Left cardiac atrium (tissue), 4 donors: Measurements from ENCODE around the gene PRR27. TPM values are rescaled to one million over a fixed set of nuclear protein-coding genes. Genes with fewer than 3 reads are reported as not detected.
"Not testable (repeated sequence)": the region's sequence is repeated elsewhere in the genome, so short reads cannot be mapped to it uniquely, and the experiment has no call there.

Experiments
- ATAC-seq, 2 donors: fragments of 200-7000 bp; cut with Tn5 transposase; one replicate each; pipeline ENCODE4 v1.9.1; 2020; ENCODE audit warnings: mild to moderate bottlenecking in 2 of 2, moderate library complexity in 2 of 2
- DNase-seq: peaks from one replicate; pipeline ENCODE4 v3.0.0-alpha.2; 2020
- intact Hi-C, 2 donors: fragments of 100-400 bp; cut with DNase I; formaldehyde crosslinking; loops; one replicate each; pipeline versions ENCODE4 v1.14.1 to v1.15.1; 2022 to 2023
- total RNA-seq, 2 donors: library from RNA; stranded (reverse); fragmentation: NEBNext Ultra II Directional; extraction: Animal tissue kit (Norgen Biotek cat#: 25700); gene quantifications; one replicate each; pipeline ENCODE4 v1.2.1, GENCODE V29; 2021
- donor health status: DM: no; HTN: yes; CAD: no.
- donor health status: DM: no; HTN: yes; CAD: no; lungs with severe emphysema.
- donor health status: DM: yes; HTN: yes; CAD: no.
- donor health status: Dilated cardiomyopathy.

Gene PRR27
- total RNA-seq, 2 donors from 2014 or later: not detected

- ATAC-seq: no peak
These were observed 41.4 kb downstream of the PRR27 start, which contains the start of gene ODAM for GRCh38 chr4:70195425-70195824. ODAM (plus strand) TSS chr4:70195725; CDS start chr4:70196544, 819 bp downstream.

GRCh38 chr4:70196857-70197256, 42.8 kb downstream of the PRR27 start:
- ATAC-seq (no peak), DNase-seq (no peak)
- intact Hi-C loops: no loop called here

More at GRCh38 chr4:70195425-70195824, 41.4 kb downstream of the PRR27 start, which contains the start of gene ODAM:
- intact Hi-C loops: no loop called here
- no peak for DNase-seq

GRCh38 chr4:70197842-70198241, 43.8 kb downstream of the PRR27 start:
- ATAC-seq (no peak), DNase-seq (no peak)
- intact Hi-C loops: no loop called here

GRCh38 chr4:70203601-70204000, 49.6 kb downstream of the PRR27 start:
- intact Hi-C loops: no loop called here
- DNase-seq (no peak), ATAC-seq (no peak)

GRCh38 chr4:70212752-70213151, 58.7 kb downstream of the PRR27 start:
- DNase-seq, intact Hi-C loops, ATAC-seq: not testable (repeated sequence)

Other genes with a start within 250 kb of the PRR27 start
- gene CSN1S1, start 223.2 kb upstream of the PRR27 start, total RNA-seq: 1 to 10 TPM in 1 of 2 donors, under 1 TPM in 1; 0.68 to 3.2 TPM
- gene CSN2, start 188.5 kb upstream of the PRR27 start, total RNA-seq: not detected
- not detected for gene STATH, start 158.3 kb upstream of the PRR27 start, total RNA-seq
- gene HTN3, start 125.8 kb upstream of the PRR27 start, total RNA-seq: not detected
- not detected for gene HTN1, start 103.8 kb upstream of the PRR27 start, total RNA-seq
- not detected for gene ODAM, start 41.5 kb downstream of the PRR27 start, total RNA-seq
- gene FDCSP, start 71.9 kb downstream of the PRR27 start, total RNA-seq: not detected
- not detected for gene CSN3, start 88.4 kb downstream of the PRR27 start, total RNA-seq
- gene CABS1, start 180.7 kb downstream of the PRR27 start, total RNA-seq: not detected
- not detected for gene SMR3A, start 206.5 kb downstream of the PRR27 start, total RNA-seq
- not detected for gene SMR3B, start 228.9 kb downstream of the PRR27 start, total RNA-seq
- gene OPRPN, start 243.7 kb downstream of the PRR27 start, total RNA-seq: not detected